Keratinocyte (primary cell): ENCODE results near the gene PRRT3. TPM values are rescaled to one million over a fixed set of nuclear protein-coding genes. Genes with fewer than 3 reads are reported as not detected.
"Not testable (repeated sequence)": the region's sequence is repeated elsewhere in the genome, so short reads cannot be mapped to it uniquely, and the experiment has no call there.

Experiments used
- DNase-seq: peaks from one replicate; pipeline ENCODE4 v3.0.0-alpha.2; 2011; ENCODE audit warnings: low read depth, missing footprints, low spot score
- FAIRE-seq: peaks from 2 replicates; lab custom pipeline; 2011; peaks lifted over from hg19 to GRCh38; lab: Jason Lieb, UNC
- H2AFZ ChIP-seq: 2 replicates; pipeline ENCODE4 v1.6.0; 2012; ENCODE audit warnings: low read length, control low read depth, inconsistent platforms; ENCODE audit not compliant: control insufficient read depth
- H3K27ac ChIP-seq: 2 replicates; pipeline ENCODE4 v1.5.1; 2011; ENCODE audit warnings: low read length; ENCODE audit not compliant: control insufficient read depth, insufficient read depth
- H3K27me3 ChIP-seq: 3 replicates; pipeline ENCODE4 v1.6.0; 2011; ENCODE audit warnings: low read length; ENCODE audit not compliant: control insufficient read depth, insufficient read depth; ENCODE audit errors: extremely low read depth
- H3K36me3 ChIP-seq, 2 experiments: 2 replicates in 1 of 2; 3 replicates in 1 of 2; pipeline ENCODE4 v1.5.1; 2011; ENCODE audit warnings: low read length in 2 of 2, mild to moderate bottlenecking in 1 of 2; ENCODE audit not compliant: control insufficient read depth in 2 of 2, insufficient read depth in 2 of 2; ENCODE audit errors: extremely low read depth in 1 of 2
- H3K4me1 ChIP-seq: 3 replicates; pipeline ENCODE4 v1.5.1; 2011; ENCODE audit warnings: low read length; ENCODE audit not compliant: control insufficient read depth, insufficient read depth; ENCODE audit errors: extremely low read depth
- H3K4me2 ChIP-seq: 3 replicates; pipeline ENCODE4 v1.6.0; 2011; ENCODE audit warnings: low read depth, low read length; ENCODE audit not compliant: control insufficient read depth, insufficient read depth; ENCODE audit errors: extremely low read depth
- H3K4me3 ChIP-seq, 3 experiments: fragments of 200-600 bp in 1 of 3; sonication (generic) in 1 of 3; 2 replicates in 2 of 3; 3 replicates in 1 of 3; pipeline ENCODE4 v1.5.1; 2011 to 2016; ENCODE audit warnings: low read length in 3 of 3, mild to moderate bottlenecking in 3 of 3, control low read depth in 2 of 3, inconsistent platforms in 1 of 3, low read depth in 1 of 3, mixed read lengths in 1 of 3, mixed run types in 1 of 3, moderate library complexity in 1 of 3; ENCODE audit not compliant: control insufficient read depth in 2 of 3, insufficient read depth in 2 of 3; ENCODE audit errors: extremely low read depth in 1 of 3
- H3K79me2 ChIP-seq: 2 replicates; pipeline ENCODE4 v1.6.0; 2012; ENCODE audit warnings: low read length; ENCODE audit not compliant: control insufficient read depth, insufficient read depth
- H3K9ac ChIP-seq: 3 replicates; pipeline ENCODE4 v1.6.0; 2011; ENCODE audit warnings: low read length; ENCODE audit not compliant: control insufficient read depth, insufficient read depth; ENCODE audit errors: extremely low read depth
- H3K9me1 ChIP-seq: 3 replicates; pipeline ENCODE4 v1.6.0; 2011; ENCODE audit warnings: low read length; ENCODE audit not compliant: control insufficient read depth, insufficient read depth; ENCODE audit errors: extremely low read depth
- H3K9me3 ChIP-seq: 2 replicates; pipeline ENCODE4 v1.5.1; 2012; ENCODE audit warnings: low read depth, low read length; ENCODE audit not compliant: control insufficient read depth
- H4K20me1 ChIP-seq: 3 replicates; pipeline ENCODE4 v1.6.0; 2011; ENCODE audit warnings: low read length; ENCODE audit not compliant: control insufficient read depth, insufficient read depth; ENCODE audit errors: extremely low read depth
- CTCF ChIP-seq, 3 experiments: IDR thresholded peaks in 1 of 3; conservative IDR thresholded peaks in 1 of 3; optimal IDR thresholded peaks in 1 of 3; 2 replicates in 2 of 3; 3 replicates in 1 of 3; pipeline versions ENCODE3 to v1.5.1; 2011; ENCODE audit warnings: low read length in 3 of 3, mild to moderate bottlenecking in 3 of 3, moderate library complexity in 2 of 3, control low read depth in 1 of 3, inconsistent platforms in 1 of 3; ENCODE audit not compliant: insufficient read depth in 2 of 3; ENCODE audit errors: extremely low read depth in 1 of 3
- EZH2 ChIP-seq: IDR thresholded peaks from one replicate; pipeline ENCODE4 v1.6.1; 2012; ENCODE audit warnings: inconsistent platforms, mild to moderate bottlenecking, low read length, moderate library complexity
- dilution Hi-C: fragments of 300-500 bp; cut with MboI; formaldehyde crosslinking; loops from one replicate; pipeline ENCODE4 v1.7.0; 2020; ENCODE audit warnings: low sequenced_read_pairs; ENCODE audit not compliant: extremely low pct_ligation_motif_present
- polyA plus RNA-seq, 5 experiments: library from polyadenylated mRNA; depleted of rRNA in 3 of 5; stranded (reverse) in 3 of 5; stranded (forward) in 1 of 5; unstranded in 1 of 5; fragments of >200 nt; gene quantifications; 1 replicate in 1 of 5; 2 replicates in 3 of 5; 3 replicates in 1 of 5; pipeline versions ENCODE4 v1.2.1 to v1.2.3, GENCODE V29; 2011 to 2012; ENCODE audit warnings: missing spikeins in 2 of 5, low read depth in 1 of 5, low replicate concordance in 1 of 5

PRRT3 gene
- polyA plus RNA-seq, 1 donor (not counting 4 experiments of a cell fraction or from before 2014, with no cell fraction given), result 0.22 TPM

GRCh38 chr3:9940746-9941145, 11.5 kb downstream of the PRRT3 start:
- no peaks in the 10 kb centered on the region for H3K9me1 ChIP-seq
- no peaks in the 10 kb centered on the region for H4K20me1 ChIP-seq
- H3K79me2 ChIP-seq, result no peaks in the 10 kb centered on the region
- no peaks in the 10 kb centered on the region for H3K27me3 ChIP-seq
- no peaks in the 10 kb centered on the region for H3K9me3 ChIP-seq
- no peak overlapping the region for H3K9ac ChIP-seq
- TF ChIP-seq EZH2 (no peak), CTCF (optimal IDR thresholded peaks at IDR 0.05 in 1 of 3, IDR thresholded peaks at IDR 0.05 in 1 of 3, conservative IDR thresholded peaks at IDR 0.05 in 1 of 3; ENCODE audit: extremely low read depth in 1 of 3, insufficient read depth in 2 of 3, low read length in 3 of 3) (no peak)
- peaks cover 4 to 22% of the 10 kb centered on the region in 2 experiments for H3K36me3 ChIP-seq
- H3K4me3 ChIP-seq, result no peak overlapping the region
- H2AFZ ChIP-seq, result no peak overlapping the region
- dilution Hi-C loops, result no loop called here
- DNase-seq (no peak), FAIRE-seq (no peak)
- H3K27ac ChIP-seq, result no peak overlapping the region
- peaks cover under 1% of the 10 kb centered on the region for H3K4me1 ChIP-seq
- no peak overlapping the region for H3K4me2 ChIP-seq

GRCh38 chr3:9939906-9940305, 12.3 kb downstream of the PRRT3 start:
- H3K27ac ChIP-seq, dilution Hi-C loops, H3K4me2 ChIP-seq, H4K20me1 ChIP-seq, H3K9me3 ChIP-seq, H3K79me2 ChIP-seq, H3K4me3 ChIP-seq, H3K9ac ChIP-seq, H3K4me1 ChIP-seq, H2AFZ ChIP-seq, H3K9me1 ChIP-seq, H3K27me3 ChIP-seq, FAIRE-seq, DNase-seq: not testable (repeated sequence)
- H3K36me3 ChIP-seq, result peaks cover 4 to 22% of the 10 kb centered on the region in 2 experiments

GRCh38 chr3:9938966-9939365, 13.2 kb downstream of the PRRT3 start:
- Histone ChIP-seq H4K20me1 (no peaks in the 10 kb centered on the region), H3K4me2 (no peak overlapping the region), H3K9me3 (no peaks in the 10 kb centered on the region), H3K9me1 (no peaks in the 10 kb centered on the region), H3K27ac (no peak overlapping the region), H3K36me3 (peaks cover 4 to 19% of the 10 kb centered on the region in 2 experiments), H2AFZ (no peak overlapping the region), H3K9ac (no peak overlapping the region), H3K4me1 (peaks cover 13% of the 10 kb centered on the region), H3K79me2 (peaks cover 4% of the 10 kb centered on the region), H3K4me3 (no peak overlapping the region), H3K27me3 (no peaks in the 10 kb centered on the region)
- no peak for DNase-seq
- FAIRE-seq, result no peak
- TF ChIP-seq CTCF (optimal IDR thresholded peaks at IDR 0.05 in 1 of 3, IDR thresholded peaks at IDR 0.05 in 1 of 3, conservative IDR thresholded peaks at IDR 0.05 in 1 of 3; ENCODE audit: extremely low read depth in 1 of 3, insufficient read depth in 2 of 3, low read length in 3 of 3) (no peak), EZH2 (no peak)
- dilution Hi-C loops, result no loop called here
